Measurements from ENCODE around the gene FAM171A1. TPM values are rescaled to one million over a fixed set of nuclear protein-coding genes. Genes with fewer than 3 reads are reported as not detected.

FAM171A1 gene
- total RNA-seq, 1 donor from 2014 or later, result 2.9 TPM

DNA sequence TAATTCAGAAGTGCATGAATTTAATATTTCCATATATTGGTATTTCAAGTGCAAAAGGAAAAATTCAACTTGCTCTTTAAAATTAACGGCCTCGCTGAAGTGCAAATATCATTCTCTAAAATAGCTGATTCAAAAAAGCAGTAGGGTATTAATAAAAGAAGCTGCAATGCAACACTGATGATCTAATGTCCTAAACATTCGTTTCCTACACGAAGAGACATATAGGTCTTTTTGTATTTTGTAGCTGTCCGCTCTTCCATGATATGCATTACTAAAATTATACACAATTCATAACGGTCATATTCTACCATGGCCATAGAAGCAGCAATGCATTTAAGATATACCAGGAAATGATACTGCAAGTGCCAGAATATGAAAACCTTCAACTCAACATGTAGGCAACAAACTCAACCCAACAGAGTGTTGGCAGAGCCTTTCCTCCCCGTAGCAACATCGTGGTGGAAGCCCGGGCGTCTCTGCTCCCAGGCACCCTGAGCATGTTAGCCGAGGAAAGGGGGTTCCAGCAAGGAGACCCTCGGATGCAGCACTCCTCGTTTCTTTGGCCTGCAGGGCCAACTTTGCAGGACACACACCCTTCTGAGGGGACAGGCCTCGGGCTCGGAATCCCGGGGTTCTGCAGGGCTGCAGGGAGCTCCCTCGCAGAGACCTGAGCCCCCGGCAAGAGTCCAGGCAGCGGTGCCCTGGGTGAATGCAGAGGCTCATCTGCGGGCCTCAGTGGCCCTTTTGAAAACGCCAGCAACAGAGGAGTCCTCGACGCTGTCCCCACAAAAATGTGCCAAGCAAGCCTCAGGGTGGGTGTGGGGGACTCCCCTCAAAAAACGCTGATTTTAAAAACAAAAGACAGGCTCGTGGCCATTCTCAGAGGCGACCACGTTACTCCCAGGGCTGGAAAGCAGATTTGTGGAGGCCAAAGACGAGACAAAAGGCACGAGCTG lies 1.6 kb downstream of the FAM171A1 start:
- peaks cover 65% of the 10 kb centered on the region for H3K27me3 Mint-ChIP-seq (ENCODE audit: low read depth)
- no peaks in the 10 kb centered on the region for H3K9me3 Mint-ChIP-seq
- no peak overlapping the region for H3K27ac Mint-ChIP-seq
- DNase-seq (ENCODE audit: low spot score), result no peak
- H3K4me1 Mint-ChIP-seq (ENCODE audit: low read depth), result peaks cover 5% of the 10 kb centered on the region
- peak overlapping the region; percentile 77 for H3K4me3 Mint-ChIP-seq (ENCODE audit: low read depth)
- intact Hi-C loops (cut with micrococcal nuclease), result loop anchor here (5.0 to 10.0 kb wide), 3 partner anchors 157 to 375 kb away; partner anchors contain the start of gene NMT2
- H3K36me3 Mint-ChIP-seq (ENCODE audit: low read depth), result no peaks in the 10 kb centered on the region

DNA sequence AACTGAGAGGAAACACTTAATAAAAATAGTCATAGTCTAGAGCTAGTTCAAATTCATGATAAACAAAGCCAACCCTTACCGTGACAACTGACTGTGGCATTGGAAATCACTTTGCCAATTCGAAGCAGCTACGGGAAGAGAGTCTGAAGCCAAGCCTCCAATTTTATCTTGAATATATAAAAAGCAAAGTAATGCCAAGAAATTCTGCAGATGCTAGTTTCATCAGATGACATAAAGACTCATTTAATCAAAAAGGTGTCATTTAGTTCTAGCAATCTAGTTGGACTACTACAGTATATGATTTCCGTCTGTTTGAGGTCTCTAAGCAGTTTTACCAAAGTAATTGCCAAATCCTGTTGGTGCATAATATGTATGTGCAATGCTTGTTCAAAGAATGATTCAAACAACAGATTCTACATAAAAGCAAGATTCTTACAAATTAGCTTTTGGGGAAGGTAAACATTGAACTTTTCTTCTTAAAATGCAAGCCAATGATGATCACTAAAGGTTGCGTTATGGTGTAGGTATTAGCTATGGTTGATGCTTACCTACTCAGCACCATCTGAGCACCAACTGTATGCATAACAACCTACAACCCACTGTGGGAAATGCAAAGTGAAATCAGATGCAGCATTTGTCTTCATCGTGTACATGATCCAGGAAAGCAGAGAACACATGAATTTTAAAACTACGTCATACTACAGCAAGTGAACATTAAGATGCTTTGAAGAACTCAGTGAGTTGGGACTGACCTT lies 2.8 kb downstream of the FAM171A1 start:
- Mint-ChIP-seq H3K27me3 (ENCODE audit: low read depth) (peaks cover 54% of the 10 kb centered on the region), H3K36me3 (ENCODE audit: low read depth) (no peaks in the 10 kb centered on the region), H3K9me3 (no peaks in the 10 kb centered on the region), H3K4me3 (ENCODE audit: low read depth) (no peak overlapping the region), H3K4me1 (ENCODE audit: low read depth) (peaks cover 3% of the 10 kb centered on the region), H3K27ac (no peak overlapping the region)
- intact Hi-C loops (cut with micrococcal nuclease), result no loop called here
- DNase-seq (ENCODE audit: low spot score), result no peak

DNA sequence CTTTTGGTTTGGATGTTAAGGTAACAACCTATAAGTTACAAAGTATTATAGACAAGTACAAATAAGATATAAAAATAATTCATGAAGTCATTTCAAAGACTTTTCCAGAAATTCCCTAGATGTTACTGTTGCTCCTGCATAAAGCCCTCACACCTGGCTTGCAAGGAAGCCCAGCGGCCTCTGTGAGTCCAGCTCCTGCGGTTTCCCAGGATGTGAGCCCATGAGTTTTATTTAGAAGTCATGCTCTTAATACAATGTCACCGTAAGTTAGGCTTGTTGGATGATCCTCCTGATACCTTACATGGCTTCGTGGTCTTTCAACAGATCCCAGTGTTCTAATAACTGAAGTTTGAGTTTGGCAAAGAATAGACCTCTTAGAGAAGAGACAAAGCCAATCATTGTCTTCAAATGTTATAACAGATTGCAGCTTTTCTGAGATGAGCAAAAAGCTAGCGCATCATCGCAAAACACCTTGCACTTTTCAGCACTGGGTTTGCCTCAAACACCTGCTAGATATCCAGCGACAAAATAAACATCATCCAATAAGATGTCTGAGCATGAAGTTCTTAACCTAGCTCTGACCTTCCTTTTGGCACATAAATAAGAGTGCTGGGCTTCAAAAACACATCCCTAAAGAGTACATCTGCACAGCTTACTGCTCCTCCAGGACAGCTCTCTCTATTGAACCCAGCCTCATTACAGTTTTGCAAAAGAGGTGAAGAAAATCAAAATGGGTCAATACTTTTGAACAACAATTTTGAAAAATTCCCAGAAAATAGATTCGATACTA lies 3.6 kb downstream of the FAM171A1 start:
- no peaks in the 10 kb centered on the region for H3K9me3 Mint-ChIP-seq
- intact Hi-C loops (cut with micrococcal nuclease), result no loop called here

DNA sequence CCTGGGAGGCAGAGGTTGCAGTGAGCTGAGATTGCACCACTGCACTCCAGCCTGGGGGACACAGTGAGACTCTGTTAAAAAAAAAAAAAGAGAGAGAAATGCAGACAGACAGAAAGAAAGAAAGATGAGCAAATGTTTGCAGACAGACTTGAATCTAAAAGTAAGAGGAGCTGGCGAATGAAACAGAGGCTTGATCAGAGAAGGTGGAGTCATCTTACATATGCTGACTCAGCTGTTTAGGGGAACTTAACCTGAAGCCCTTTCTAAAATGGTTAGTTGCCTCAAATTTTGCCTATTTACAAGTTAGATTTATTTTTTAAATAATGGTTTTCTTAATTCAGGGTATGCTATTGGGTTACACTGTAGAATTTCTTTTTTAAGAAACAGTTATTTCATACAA lies 5.4 kb downstream of the FAM171A1 start:
- Mint-ChIP-seq H3K9me3 (no peaks in the 10 kb centered on the region), H3K36me3 (ENCODE audit: low read depth) (no peaks in the 10 kb centered on the region), H3K27me3 (ENCODE audit: low read depth) (peaks cover 53% of the 10 kb centered on the region), H3K4me3 (ENCODE audit: low read depth) (no peak overlapping the region), H3K27ac (no peak overlapping the region), H3K4me1 (ENCODE audit: low read depth) (peaks cover 1% of the 10 kb centered on the region)
- no peak for DNase-seq (ENCODE audit: low spot score)
- intact Hi-C loops (cut with micrococcal nuclease), result no loop called here

More for the DNA sequence above, 3.6 kb downstream of the FAM171A1 start:
- no peak overlapping the region for H3K27ac Mint-ChIP-seq
- H3K27me3 Mint-ChIP-seq (ENCODE audit: low read depth), result peaks cover 52% of the 10 kb centered on the region
- H3K36me3 Mint-ChIP-seq (ENCODE audit: low read depth), result no peaks in the 10 kb centered on the region
- no peak for DNase-seq (ENCODE audit: low spot score)
- H3K4me1 Mint-ChIP-seq (ENCODE audit: low read depth), result peaks cover 2% of the 10 kb centered on the region
- no peak overlapping the region for H3K4me3 Mint-ChIP-seq (ENCODE audit: low read depth)

DNA sequence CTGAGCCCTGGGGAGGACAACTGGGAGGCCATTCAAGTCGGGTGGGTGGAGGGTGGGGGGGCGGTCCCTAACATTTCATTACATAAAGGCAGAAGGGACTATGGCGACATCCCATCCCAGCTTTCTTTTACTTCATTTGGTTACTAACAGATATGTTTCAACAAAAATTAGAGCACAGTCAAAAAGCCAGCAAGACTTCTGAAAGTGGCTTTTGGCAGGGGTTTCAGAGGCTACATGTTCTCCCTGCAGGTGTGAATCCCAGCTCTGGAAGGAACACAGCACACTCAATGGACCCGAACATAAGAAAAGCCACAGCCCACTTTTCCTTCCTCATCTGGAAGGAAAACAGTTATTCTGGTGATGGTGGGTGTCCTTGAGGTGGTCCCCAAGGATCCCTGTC lies 7.1 kb downstream of the FAM171A1 start:
- intact Hi-C loops (cut with micrococcal nuclease), result no loop called here
- no peak overlapping the region for H3K27ac Mint-ChIP-seq
- H3K9me3 Mint-ChIP-seq, result no peaks in the 10 kb centered on the region

DNA sequence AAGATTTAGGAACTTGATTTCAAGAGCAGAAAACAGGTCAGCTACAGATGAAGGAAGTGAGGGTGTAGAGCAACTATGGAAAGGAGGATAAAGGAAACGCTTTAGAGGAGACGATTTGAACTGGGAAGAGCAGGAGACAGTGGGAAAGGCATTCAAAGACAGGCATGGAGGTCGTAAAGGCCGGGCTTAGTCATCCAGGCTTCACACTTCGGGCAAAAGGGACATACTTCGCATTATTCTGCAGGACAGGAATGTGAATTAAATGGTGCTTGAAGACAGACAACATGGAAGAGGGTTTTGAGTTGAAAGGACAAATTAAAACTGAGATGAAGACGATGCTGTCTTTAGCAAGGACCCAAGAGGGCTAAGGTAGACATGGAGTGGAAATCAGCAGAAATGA lies 8.1 kb downstream of the FAM171A1 start:
- H3K4me1 Mint-ChIP-seq (ENCODE audit: low read depth), result peaks cover 1% of the 10 kb centered on the region
- no peaks in the 10 kb centered on the region for H3K36me3 Mint-ChIP-seq (ENCODE audit: low read depth)
- intact Hi-C loops (cut with micrococcal nuclease), result no loop called here
- no peaks in the 10 kb centered on the region for H3K9me3 Mint-ChIP-seq
- H3K27ac Mint-ChIP-seq, result no peak overlapping the region
- DNase-seq (ENCODE audit: low spot score), result no peak
- H3K4me3 Mint-ChIP-seq (ENCODE audit: low read depth), result no peak overlapping the region
- H3K27me3 Mint-ChIP-seq (ENCODE audit: low read depth), result peaks cover 40% of the 10 kb centered on the region

More for the DNA sequence above, 7.1 kb downstream of the FAM171A1 start:
- DNase-seq (ENCODE audit: low spot score), result no peak
- Mint-ChIP-seq H3K27me3 (ENCODE audit: low read depth) (peaks cover 46% of the 10 kb centered on the region), H3K36me3 (ENCODE audit: low read depth) (no peaks in the 10 kb centered on the region), H3K4me3 (ENCODE audit: low read depth) (no peak overlapping the region), H3K4me1 (ENCODE audit: low read depth) (peaks cover 1% of the 10 kb centered on the region)

DNA sequence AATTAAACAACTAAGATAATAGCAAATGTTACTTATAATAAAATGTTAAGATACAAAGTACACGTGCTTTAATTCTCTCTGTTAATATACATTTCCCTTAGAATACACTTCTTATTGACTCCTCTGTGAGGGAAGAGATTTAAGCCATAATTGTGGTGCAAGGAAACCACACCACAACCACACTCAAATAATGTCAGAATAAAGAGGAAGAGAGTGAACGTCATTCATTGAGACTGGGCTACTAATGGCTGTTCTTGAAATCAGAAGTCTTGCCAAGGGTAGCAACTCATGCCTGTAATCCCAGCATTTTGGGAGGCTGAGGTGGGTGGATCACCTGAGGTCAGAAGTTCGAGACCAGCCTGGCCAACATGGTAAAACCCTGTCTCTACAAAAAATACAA lies 10.0 kb downstream of the FAM171A1 start:
- DNase-seq (ENCODE audit: low spot score), result no peak
- H3K4me3 Mint-ChIP-seq (ENCODE audit: low read depth), result no peak overlapping the region
- H3K4me1 Mint-ChIP-seq (ENCODE audit: low read depth), result peaks cover 1% of the 10 kb centered on the region
- peaks cover 32% of the 10 kb centered on the region for H3K27me3 Mint-ChIP-seq (ENCODE audit: low read depth)
- no peaks in the 10 kb centered on the region for H3K9me3 Mint-ChIP-seq
- H3K36me3 Mint-ChIP-seq (ENCODE audit: low read depth), result no peaks in the 10 kb centered on the region
- H3K27ac Mint-ChIP-seq, result no peak overlapping the region
- intact Hi-C loops (cut with micrococcal nuclease), result no loop called here

DNA sequence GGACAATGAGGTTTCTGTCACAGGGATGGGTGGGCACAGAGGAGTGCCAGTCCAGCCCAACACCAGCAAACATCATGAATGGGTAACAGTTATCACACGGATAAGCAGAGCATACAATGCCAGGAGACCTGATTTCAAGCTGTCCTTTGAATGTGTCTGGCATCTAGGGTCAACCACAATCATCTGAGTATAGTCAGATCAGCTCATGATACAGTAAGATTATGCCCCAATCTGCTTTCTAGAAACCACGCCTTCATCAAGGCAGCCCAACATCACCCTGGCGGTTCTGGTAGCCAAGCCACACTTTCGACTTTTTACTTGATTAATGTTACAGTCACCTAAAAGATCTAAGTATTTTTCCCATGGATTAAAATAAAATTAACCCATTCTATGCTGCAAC lies 10.5 kb downstream of the FAM171A1 start:
- Mint-ChIP-seq H3K9me3 (no peaks in the 10 kb centered on the region), H3K27ac (no peak overlapping the region), H3K4me3 (ENCODE audit: low read depth) (no peak overlapping the region), H3K27me3 (ENCODE audit: low read depth) (peaks cover 32% of the 10 kb centered on the region), H3K4me1 (ENCODE audit: low read depth) (peaks cover 1% of the 10 kb centered on the region), H3K36me3 (ENCODE audit: low read depth) (no peaks in the 10 kb centered on the region)
- intact Hi-C loops (cut with micrococcal nuclease), result no loop called here
- DNase-seq (ENCODE audit: low spot score), result no peak

DNA sequence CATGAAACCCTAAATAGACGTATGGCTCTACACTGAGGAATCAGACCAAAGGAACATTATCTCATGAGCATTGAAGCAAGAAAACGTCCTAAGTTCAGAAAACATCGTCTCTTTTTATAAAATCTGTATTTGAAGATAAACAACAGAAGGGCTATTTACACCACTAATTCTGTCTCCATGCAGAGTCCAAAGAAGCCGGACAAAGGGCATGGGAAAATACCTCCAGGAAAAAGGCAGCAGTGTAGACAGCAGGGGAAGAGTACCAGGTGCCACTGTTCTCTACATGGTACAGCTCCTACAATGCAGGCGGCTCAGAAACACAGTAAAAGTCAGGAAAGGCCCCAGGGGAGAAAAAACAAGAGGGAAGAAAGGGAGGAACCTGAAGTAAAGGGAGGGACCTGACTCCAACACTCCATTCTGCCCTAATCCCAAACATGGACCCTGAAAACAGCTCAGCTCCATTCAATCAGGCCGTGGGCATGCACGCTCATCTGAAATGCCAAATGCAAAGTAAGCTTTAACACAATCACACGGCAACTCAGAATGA lies 17.5 kb downstream of the FAM171A1 start:
- H3K4me3 Mint-ChIP-seq (ENCODE audit: low read depth), result no peak overlapping the region
- H3K36me3 Mint-ChIP-seq (ENCODE audit: low read depth), result no peaks in the 10 kb centered on the region

DNA sequence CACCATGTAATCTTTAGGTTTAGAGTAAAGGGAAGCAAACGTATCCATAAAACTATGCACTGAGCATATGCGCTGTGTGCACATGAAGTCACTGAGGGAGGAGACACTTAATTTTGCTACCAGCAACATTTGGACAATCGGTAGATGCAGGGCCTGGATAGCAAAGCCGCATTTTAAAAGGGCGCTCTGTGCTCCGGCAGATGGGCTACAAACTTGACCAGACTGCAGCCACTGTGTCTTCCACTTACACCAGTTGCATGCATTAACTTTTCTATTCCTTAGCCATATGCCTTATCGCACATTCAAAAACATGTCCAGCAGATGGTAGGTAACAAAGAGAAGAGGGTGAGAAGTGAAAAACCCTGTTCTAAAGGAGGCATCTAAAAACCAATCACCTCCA lies 18.3 kb downstream of the FAM171A1 start:
- Mint-ChIP-seq H3K4me3 (ENCODE audit: low read depth) (no peak overlapping the region), H3K9me3 (no peaks in the 10 kb centered on the region), H3K27ac (no peak overlapping the region), H3K36me3 (ENCODE audit: low read depth) (no peaks in the 10 kb centered on the region), H3K4me1 (ENCODE audit: low read depth) (peaks cover 3% of the 10 kb centered on the region), H3K27me3 (ENCODE audit: low read depth) (peaks cover 21% of the 10 kb centered on the region)
- DNase-seq (ENCODE audit: low spot score), result no peak
- intact Hi-C loops (cut with micrococcal nuclease), result no loop called here

More for the DNA sequence above, 17.5 kb downstream of the FAM171A1 start:
- intact Hi-C loops (cut with micrococcal nuclease), result no loop called here
- peaks cover 19% of the 10 kb centered on the region for H3K27me3 Mint-ChIP-seq (ENCODE audit: low read depth)
- H3K4me1 Mint-ChIP-seq (ENCODE audit: low read depth), result peaks cover 3% of the 10 kb centered on the region
- no peak overlapping the region for H3K27ac Mint-ChIP-seq
- no peaks in the 10 kb centered on the region for H3K9me3 Mint-ChIP-seq
- DNase-seq (ENCODE audit: low spot score), result no peak

DNA sequence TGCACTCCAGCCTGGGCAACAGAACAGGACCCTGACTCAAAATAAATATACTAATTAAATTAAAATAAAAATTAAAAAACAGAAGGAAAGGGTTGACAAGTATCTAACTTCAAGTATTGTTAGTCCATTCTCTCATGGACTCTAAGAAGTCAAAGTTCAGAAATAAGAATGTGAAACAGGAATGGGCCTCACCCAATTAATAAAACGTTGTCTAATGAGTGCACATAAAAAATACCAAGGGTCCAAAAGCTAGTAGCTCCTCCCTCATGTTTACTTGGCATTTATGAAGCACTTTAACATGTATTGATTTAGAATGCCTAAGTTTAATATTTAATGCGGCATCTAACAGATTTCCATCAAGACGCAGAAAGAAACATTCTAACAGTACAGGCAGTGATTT lies 18.9 kb downstream of the FAM171A1 start:
- Mint-ChIP-seq H3K27ac (no peak overlapping the region), H3K36me3 (ENCODE audit: low read depth) (no peaks in the 10 kb centered on the region)

DNA sequence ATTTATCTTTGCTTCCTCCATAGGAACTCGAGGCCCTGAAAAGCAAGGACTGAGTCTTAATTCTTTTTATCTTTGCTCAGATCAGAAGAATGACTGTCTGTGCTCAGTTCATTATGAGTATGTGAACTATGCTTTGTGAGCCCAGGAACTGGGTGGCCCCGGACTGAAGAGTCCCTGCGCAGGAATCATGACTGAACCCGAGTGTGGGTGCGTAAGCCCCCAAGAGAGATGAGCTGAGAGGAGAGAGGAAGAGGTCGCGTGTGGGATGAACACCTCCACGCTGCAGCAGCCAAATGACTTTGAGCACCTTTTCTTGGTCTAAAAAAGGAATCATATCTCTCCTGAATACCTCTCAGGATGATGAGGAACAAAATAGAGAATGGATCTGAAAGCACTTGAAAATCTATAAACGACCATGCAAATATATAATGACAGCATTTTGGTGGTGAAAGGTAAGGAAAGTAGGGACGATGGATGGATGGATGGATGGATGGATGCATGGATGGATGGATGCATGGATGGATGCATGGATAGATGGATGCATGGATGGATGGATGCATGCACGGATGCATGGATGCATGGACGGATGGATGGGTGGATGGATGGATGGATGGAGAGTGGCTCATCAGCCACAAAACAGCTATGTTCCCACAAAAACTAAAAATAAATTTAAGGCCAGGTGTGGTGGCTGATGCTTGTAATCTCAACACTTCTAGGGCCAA lies 19.8 kb downstream of the FAM171A1 start:
- Mint-ChIP-seq H3K27ac (no peak overlapping the region), H3K4me1 (ENCODE audit: low read depth) (peaks cover 3% of the 10 kb centered on the region), H3K27me3 (ENCODE audit: low read depth) (peaks cover 17% of the 10 kb centered on the region), H3K9me3 (no peaks in the 10 kb centered on the region), H3K4me3 (ENCODE audit: low read depth) (no peak overlapping the region), H3K36me3 (ENCODE audit: low read depth) (no peaks in the 10 kb centered on the region)
- no peak for DNase-seq (ENCODE audit: low spot score)
- intact Hi-C loops (cut with micrococcal nuclease), result no loop called here

More for the DNA sequence above, 18.9 kb downstream of the FAM171A1 start:
- peaks cover 18% of the 10 kb centered on the region for H3K27me3 Mint-ChIP-seq (ENCODE audit: low read depth)
- no peak overlapping the region for H3K4me3 Mint-ChIP-seq (ENCODE audit: low read depth)
- H3K9me3 Mint-ChIP-seq, result no peaks in the 10 kb centered on the region
- H3K4me1 Mint-ChIP-seq (ENCODE audit: low read depth), result peaks cover 3% of the 10 kb centered on the region
- intact Hi-C loops (cut with micrococcal nuclease), result no loop called here
- DNase-seq (ENCODE audit: low spot score), result no peak
